Measurements from ENCODE around the gene NELL1.

GRCh38 chr11:20808328-20808727, 138.9 kb downstream of the NELL1 start:
- TF ChIP-seq ELF4 (IDR thresholded peaks at IDR 0.05) = no peak
- TF ChIP-seq SP1 (IDR thresholded peaks at IDR 0.05) = no peak
- no peak for TF ChIP-seq PKNOX1 (IDR thresholded peaks at IDR 0.05)
- TF ChIP-seq FOXK2 (IDR thresholded peaks at IDR 0.05) = no peak
- TF ChIP-seq SUZ12 (IDR thresholded peaks at IDR 0.05) = no peak
- TF ChIP-seq FOXA1 (IDR thresholded peaks at IDR 0.05) = no peak
- no peak for TF ChIP-seq BHLHE40 (IDR thresholded peaks at IDR 0.05; ENCODE audit: borderline replicate concordance)
- no peak for TF ChIP-seq ZNF384 (IDR thresholded peaks at IDR 0.05)
- no peak for TF ChIP-seq TARDBP (IDR thresholded peaks at IDR 0.05)
- no peak for TF ChIP-seq LEF1 (IDR thresholded peaks at IDR 0.05; ENCODE audit: borderline replicate concordance)
- TF ChIP-seq FOXM1 (IDR thresholded peaks at IDR 0.05; ENCODE audit: borderline replicate concordance) = no peak
- TF ChIP-seq CTBP1 (IDR thresholded peaks at IDR 0.05; ENCODE audit: borderline replicate concordance) = no peak

Data from HEK293T (cell line).